HG02970 (cell line): ENCODE data around the gene SNX7.

ENCODE experiments used
- ATAC-seq: cut with Tn5 transposase; IDR thresholded peaks from one replicate; pipeline ENCODE4 v1.9.1; 2021; ENCODE audit warnings: mild to moderate bottlenecking, moderate library complexity, moderate number of reproducible peaks; ENCODE audit not compliant: unreplicated experiment, low FRiP score

SNX7 gene

GRCh38 chr1:98696077-98696476 is 34.6 kb downstream of the SNX7 start:
- no peak for ATAC-seq

GRCh38 chr1:98697781-98698180 is 36.3 kb downstream of the SNX7 start:
- ATAC-seq, result no peak

GRCh38 chr1:98698625-98699024 is 37.1 kb downstream of the SNX7 start:
- ATAC-seq, result no peak

- no peak for ATAC-seq
These were observed 38.7 kb downstream of the SNX7 start for GRCh38 chr1:98700228-98700627.

GRCh38 chr1:98702976-98703375 is 41.5 kb downstream of the SNX7 start:
- no peak for ATAC-seq

GRCh38 chr1:98704474-98704873 is 43.0 kb downstream of the SNX7 start:
- ATAC-seq, result no peak

GRCh38 chr1:98704971-98705370 is 43.5 kb downstream of the SNX7 start:
- ATAC-seq, result no peak

- ATAC-seq, result no peak
These were observed 44.1 kb downstream of the SNX7 start for GRCh38 chr1:98705591-98705990.

- ATAC-seq, result no peak
These were observed 44.8 kb downstream of the SNX7 start for GRCh38 chr1:98706173-98706843.

GRCh38 chr1:98707556-98707955 is 46.0 kb downstream of the SNX7 start:
- ATAC-seq, result no peak

GRCh38 chr1:98709906-98710305 is 48.4 kb downstream of the SNX7 start:
- no peak for ATAC-seq

GRCh38 chr1:98723574-98723973 is 62.1 kb downstream of the SNX7 start:
- ATAC-seq, result no peak

GRCh38 chr1:98732985-98733781 is 71.7 kb downstream of the SNX7 start:
- ATAC-seq, result no peak

GRCh38 chr1:98733782-98734112 is 72.2 kb downstream of the SNX7 start:
- ATAC-seq, result no peak

GRCh38 chr1:98735756-98736155 is 74.2 kb downstream of the SNX7 start:
- no peak for ATAC-seq

GRCh38 chr1:98737835-98738234 is 76.3 kb downstream of the SNX7 start:
- ATAC-seq, result no peak

- ATAC-seq, result no peak
These were observed 78.2 kb downstream of the SNX7 start for GRCh38 chr1:98739762-98740161.

- ATAC-seq, result no peak
These were observed 79.6 kb downstream of the SNX7 start for GRCh38 chr1:98741164-98741563.

- no peak for ATAC-seq
These were observed 87.7 kb downstream of the SNX7 start for GRCh38 chr1:98749152-98749756.

- ATAC-seq, result no peak
These were observed 92.7 kb downstream of the SNX7 start for GRCh38 chr1:98754176-98754575.

GRCh38 chr1:98761219-98761865 is 99.8 kb downstream of the SNX7 start:
- ATAC-seq, result no peak
